ENCODE results near the gene PPP1R36.

DNA sequence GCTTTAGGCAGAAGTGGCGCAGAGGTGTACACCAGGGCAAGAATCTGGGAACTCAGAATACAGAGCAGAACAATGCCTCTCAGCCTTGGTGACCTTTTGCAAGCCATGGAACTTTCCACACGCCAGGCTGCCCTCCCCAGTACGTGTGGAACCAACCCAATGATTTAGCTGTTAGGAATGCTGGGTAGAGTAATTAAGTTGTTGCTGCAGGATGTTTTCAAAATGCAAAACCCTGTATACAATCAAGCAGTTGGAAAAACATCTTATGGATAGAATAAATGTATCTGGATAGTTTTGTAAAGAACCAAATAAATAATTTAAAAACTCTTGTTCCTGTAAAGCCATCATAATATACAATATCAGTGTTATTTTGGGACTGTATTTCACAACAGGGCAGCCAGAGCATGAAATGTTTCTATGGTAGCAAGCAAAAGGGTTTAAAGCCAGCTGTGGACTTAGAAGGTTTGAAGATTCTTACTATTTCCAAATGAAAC, 19.4 kb downstream of the PPP1R36 start:
- TF ChIP-seq ZFX (IDR thresholded peaks at IDR 0.05; ENCODE audit: borderline replicate concordance): no peak
- TF ChIP-seq, protein P1, sequence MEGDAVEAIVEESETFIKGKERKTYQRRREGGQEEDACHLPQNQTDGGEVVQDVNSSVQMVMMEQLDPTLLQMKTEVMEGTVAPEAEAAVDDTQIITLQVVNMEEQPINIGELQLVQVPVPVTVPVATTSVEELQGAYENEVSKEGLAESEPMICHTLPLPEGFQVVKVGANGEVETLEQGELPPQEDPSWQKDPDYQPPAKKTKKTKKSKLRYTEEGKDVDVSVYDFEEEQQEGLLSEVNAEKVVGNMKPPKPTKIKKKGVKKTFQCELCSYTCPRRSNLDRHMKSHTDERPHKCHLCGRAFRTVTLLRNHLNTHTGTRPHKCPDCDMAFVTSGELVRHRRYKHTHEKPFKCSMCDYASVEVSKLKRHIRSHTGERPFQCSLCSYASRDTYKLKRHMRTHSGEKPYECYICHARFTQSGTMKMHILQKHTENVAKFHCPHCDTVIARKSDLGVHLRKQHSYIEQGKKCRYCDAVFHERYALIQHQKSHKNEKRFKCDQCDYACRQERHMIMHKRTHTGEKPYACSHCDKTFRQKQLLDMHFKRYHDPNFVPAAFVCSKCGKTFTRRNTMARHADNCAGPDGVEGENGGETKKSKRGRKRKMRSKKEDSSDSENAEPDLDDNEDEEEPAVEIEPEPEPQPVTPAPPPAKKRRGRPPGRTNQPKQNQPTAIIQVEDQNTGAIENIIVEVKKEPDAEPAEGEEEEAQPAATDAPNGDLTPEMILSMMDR (IDR thresholded peaks at IDR 0.05): no peak
